NCI-H82 treated with DMSO at 0.1 percent for 48 hours (cell line): Measurements from ENCODE around the gene ELOVL6.
A peak's percentile ranks its signal among the peaks of the same experiment; 100 is the strongest.
"Not testable (repeated sequence)": the region's sequence is repeated elsewhere in the genome, so short reads cannot be mapped to it uniquely, and the experiment has no call there.

Experiments used
- DNase-seq: peaks from one replicate; lab custom pipeline; 2025; ENCODE audit not compliant: unreplicated experiment; lab: John Stamatoyannopoulos, UW

Gene ELOVL6

DNA sequence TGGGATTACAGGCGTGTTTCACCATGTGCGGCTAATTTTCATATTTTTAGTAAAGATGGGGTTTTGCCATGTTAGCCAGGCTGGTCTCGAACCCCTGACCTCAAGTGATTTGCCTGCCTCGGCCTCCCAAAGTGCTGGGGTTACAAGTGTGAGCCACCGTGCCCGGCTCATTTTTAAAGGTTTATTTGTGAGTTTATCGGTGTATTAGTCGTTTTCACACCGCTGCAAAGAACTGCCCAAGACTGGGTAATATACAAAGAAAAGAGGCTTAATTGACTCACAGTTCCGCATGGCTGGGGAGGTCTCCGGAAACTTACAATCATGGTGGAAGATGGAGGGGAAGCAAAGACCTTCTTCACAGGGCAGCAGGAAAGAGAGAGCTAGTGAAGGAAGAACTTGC lies 159.3 kb downstream of the ELOVL6 start:
- not testable (repeated sequence) for DNase-seq

DNA sequence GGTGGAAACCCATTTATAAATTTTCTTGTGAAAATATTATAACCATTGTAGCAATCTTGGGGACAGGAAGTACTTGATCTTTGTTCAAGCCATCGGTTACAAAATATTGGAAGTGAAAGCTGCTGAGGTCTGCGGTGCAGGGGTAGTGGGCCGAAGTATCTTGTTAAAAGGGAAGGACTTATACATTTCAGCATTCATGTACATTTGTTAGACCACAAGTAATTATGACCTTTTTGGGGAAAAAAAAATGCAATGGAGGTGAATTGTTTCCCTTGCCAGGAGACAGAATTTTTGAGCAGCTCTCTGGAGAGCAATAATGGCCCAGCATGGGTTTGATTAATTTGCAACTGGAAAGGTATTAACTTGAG lies 164.4 kb downstream of the ELOVL6 start:
- no peak for DNase-seq

DNA sequence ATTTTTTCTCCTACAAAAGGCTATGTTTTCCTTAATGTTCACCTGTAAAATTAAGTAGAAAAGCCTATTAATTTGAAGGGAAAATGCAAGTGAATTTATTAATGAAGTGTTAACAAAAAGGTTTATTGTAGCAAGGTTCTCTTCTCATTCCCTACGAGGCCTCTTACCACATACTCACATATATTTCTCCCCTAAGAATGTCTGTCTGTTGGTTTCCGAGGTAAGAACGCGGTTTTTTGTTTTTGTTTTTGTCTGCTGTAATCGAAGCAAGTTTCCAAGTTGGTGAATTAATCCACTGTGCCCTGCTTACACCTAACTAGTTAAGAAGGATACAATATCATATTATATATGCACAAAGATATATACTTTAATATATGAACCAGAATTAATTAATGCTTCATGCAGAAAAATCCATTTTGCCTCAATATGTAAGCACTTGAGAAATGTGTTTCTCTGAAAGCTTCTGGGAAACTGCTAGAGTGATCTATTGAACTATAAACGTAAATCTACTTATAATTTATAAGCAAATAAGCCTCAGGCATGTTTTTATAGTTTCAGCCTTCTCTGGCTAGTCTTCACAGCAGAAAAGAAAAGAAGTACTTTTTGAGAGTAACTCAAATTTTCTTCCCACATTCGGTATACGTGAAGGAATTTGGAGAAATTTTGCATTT lies 164.9 kb downstream of the ELOVL6 start:
- no peak for DNase-seq

DNA sequence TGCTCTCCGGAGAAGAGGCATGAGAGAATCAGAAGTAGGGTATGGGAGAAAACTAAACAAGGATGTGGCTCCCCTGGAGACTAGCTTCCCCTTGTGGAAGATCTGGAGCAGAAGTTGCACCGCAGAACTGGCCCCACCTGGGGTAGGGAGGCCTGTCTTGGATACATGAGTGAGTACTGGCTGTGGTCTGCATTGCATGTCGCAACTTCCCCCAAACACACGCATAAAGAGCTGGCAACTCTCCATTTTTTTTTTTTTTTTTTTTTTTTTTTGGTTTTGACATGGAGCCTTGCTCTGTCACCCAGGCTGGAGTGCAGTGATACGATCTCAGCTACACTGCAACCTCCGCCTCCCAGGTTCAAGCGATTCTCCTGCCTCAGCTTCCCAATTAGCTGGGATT lies 165.8 kb downstream of the ELOVL6 start:
- no peak for DNase-seq

DNA sequence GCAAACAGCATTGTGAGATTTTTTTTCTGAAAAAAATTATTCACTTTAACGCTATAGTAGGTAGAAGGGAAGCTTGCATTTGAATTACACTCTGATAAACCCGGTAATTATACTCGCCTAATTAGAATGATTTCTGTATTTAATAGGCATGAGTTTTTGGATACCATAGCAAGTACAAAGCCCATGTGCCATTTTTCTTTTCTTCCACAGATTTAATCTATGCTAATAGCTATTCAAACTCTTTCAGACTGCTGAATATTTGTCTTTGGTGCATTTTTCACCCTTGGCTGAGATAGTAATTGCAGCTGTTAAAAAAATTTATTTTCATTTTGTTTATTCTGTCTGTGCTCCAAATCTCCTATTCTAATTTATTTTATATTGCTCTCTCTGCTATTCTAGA lies 172.7 kb downstream of the ELOVL6 start:
- no peak for DNase-seq

DNA sequence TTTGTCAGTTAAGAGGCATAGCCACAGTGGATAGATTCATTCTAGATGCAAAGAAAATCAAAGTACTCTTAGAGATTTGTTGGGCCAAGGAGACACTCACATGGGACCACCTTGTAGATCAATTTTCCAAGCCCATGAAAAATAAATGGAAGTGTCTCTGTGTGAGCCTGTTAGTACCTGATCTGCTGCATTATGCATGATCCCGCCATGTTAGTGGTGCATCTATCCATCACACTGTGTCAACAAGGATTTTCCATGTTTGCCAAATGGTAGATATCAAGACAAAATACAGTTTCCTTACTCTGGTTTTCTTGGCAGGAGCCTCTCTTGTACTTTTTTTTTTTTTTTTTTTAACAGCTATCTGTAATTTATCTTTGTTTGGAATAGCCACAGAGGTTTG lies 173.4 kb downstream of the ELOVL6 start:
- no peak for DNase-seq

DNA sequence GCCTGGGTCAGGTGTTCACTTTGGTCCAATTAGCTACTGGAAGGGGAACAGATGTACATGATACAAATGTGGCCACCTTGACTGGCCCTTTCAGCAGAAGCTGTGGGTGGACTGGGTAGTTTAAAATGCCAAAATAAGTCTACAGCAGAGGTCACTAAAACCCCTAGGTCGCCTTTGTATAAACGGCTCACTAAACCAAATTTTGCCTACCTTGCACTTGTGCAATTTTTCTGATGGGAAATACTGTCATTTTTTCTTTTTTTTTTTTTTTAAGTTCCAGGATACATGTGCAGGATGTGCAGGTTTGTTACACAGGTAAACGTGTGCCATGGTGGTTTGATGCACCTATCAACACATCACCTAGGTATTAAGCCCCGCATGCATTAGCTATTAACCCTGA lies 176.0 kb downstream of the ELOVL6 start:
- no peak for DNase-seq

DNA sequence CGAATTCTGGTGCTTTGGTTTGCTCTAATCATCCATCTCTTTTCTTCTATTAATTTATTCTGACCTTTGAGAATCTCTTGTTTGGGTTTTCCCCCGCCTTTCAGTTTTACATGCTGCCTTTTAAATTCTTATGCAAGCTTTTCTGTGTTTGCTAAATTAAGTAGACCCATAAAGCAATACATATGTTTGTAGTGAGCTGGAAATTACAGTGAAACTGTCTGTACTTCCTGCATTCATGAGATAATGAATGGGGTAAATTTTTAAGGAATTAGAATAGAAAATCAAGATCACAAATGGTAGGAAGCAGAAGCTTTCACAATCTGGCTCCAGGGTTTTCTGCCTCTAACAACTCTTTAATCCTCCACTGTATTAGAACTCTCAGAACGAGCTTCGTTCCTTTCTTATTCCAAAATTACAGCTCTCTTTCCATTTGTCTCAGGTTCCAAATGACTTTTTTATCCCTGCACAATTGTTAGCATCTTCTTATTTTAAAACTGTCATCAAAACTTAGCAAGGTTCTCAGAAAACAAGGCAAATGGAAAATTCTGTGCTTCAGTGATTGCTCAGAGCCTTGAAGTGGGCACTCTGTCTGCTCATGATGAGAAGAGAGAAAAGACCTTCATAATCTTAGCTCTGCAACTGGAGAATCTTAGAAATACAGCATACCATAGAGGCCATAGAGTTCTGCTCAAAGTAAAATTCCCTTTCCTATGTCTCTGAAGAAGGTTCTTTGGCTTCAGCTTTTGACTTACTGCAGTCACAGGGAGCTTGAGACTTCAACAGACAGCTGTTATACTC lies 177.6 kb downstream of the ELOVL6 start:
- DNase-seq, result no peak

DNA sequence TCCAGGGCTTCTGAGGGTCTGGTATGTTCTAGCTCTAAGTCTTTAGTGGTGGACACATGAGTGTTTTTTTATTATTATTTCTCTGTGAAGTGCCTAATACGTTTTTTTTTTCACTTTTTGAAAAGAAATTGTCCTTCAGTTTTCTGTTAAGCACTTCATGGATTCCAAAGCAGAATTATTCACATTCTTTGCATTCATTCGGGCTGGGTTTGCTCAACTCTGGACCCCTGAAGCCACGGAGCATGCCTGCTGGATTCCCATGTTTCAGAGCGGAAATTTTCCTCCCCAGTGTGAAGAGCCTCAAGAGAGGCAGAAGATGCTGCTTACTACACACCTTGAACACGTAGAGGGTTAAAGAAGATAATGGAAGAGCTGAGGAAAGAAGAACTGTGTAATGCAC lies 178.3 kb downstream of the ELOVL6 start:
- no peak for DNase-seq

DNA sequence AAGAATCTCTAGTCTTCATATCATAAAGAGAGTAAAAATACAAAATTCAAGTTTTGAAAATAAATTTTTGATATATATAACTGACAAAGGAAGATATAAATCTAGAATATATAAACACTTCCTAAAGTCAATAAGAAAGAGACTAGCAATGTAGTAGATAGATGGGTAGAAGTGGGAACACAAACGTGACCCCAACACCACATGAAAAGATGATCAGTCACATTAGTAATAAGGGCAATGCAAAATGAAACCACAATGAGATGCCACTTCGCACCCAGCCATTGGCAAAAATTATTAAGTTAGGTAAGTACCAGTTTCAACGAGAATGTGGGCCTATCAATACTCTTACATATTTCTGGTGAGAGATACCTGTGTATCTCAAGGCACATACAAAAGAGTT lies 179.3 kb downstream of the ELOVL6 start:
- no peak for DNase-seq

DNA sequence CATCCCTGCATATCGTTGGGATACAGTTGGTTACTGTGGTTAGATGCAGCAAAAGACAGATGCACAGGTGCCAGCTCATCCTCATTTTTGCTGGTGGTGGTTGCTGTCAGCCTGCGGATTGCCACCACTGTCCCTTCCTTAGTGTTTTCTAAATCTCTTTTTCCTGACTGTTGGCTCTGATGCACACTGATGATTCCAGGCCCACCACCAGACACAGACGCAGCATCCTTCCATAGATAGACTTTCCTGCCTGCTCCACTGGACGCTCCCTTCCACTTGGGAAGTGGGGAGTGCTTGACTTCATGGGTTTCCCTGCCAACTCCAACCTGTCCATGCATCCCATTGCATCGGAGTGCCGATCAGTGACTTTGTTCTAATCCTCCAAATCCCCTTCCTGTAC lies 184.2 kb downstream of the ELOVL6 start:
- DNase-seq, result no peak

DNA sequence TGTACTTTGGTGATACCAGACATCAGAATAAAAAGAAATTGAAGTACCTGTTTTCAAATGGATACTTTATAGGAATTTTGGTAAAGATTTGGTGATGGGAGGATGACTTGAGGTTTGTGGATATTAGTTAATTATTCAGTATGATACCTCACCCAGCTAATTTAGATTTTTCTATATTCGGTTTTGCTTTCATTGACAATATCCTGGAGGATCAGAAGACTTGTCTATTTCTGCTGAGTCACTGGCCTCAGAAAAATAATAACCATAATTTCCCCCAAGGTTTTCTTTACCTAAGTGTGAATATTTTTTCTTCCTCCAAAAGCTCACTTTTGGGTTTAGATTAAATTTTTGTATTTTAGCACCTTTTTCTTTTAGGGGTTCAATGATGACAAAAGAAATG lies 185.5 kb downstream of the ELOVL6 start:
- DNase-seq, result no peak

DNA sequence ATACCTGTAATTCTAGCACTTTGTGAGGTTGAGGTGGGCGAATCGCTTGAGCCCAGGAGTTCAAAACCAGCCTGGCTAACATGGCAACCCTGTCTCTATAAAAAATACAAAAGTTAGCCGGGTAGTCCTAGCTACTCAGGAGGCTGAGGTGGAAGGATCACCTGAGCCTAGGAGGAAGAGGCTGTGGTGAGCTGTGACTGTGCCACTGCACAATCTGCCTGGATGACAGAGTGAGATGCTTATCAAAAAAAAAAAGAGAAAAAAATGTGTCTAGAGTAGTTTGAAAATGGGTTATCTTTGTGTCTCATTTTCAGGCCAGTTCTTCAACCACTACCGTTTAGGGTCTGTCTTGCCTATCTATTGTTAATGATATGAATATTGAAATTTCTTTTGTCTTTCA lies 187.6 kb downstream of the ELOVL6 start:
- no peak for DNase-seq

DNA sequence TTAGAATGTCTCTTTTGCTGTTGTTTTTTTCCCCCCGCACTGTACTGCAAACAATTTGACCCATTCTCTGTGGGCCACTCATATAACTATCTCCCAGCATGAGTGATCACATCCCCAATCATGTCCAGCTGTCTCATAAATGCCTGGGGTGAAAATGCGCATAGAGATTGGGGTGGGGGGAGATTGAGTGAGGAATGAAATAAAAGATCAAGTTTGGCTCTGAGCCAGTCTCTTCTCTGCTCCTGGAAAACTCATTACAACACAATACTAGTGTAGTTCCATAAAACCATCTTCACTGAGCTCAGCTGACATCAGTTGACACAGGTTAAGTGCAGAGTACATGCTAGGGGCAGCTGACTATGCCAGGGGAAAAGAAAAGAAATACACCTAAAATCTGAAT lies 188.9 kb downstream of the ELOVL6 start:
- no peak for DNase-seq

DNA sequence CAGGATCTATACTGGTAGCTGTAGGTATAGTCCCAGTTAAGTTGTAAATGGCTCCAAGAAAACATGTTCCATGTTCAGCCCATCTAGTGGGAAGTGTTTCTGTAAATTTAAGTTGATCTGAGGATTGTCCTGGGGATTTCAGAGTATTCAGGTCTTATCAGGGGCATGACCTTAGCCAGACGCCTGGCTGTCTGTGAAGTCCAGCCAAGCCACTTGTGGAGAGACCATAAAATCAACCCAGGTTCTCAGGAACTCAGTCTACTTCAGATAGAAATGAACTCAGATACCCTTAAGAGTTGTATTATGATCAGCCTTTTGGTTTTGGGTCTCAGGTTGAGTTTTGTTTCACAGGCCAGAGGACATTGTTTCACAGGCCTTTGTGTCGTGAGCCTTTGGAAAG lies 189.9 kb downstream of the ELOVL6 start:
- no peak for DNase-seq

DNA sequence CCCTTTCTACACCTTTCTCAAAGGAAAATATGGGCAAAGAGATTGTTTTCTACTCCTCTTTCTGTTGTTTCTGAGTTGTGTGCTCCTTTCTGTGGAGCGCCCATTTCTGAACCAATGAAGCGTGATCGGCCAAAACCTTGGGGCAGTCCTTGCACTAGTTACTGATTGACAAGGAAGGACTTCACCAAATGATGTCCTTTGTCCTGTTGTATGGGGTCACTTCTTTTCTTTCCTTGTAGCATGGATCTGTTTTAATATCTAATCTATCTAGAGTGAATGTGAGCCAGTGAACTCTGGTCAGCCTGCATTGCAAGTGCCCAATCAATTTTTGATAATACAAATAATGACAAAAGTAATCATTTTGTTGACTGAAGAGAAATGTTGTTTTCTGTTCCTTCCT lies 191.2 kb downstream of the ELOVL6 start:
- DNase-seq, result no peak

DNA sequence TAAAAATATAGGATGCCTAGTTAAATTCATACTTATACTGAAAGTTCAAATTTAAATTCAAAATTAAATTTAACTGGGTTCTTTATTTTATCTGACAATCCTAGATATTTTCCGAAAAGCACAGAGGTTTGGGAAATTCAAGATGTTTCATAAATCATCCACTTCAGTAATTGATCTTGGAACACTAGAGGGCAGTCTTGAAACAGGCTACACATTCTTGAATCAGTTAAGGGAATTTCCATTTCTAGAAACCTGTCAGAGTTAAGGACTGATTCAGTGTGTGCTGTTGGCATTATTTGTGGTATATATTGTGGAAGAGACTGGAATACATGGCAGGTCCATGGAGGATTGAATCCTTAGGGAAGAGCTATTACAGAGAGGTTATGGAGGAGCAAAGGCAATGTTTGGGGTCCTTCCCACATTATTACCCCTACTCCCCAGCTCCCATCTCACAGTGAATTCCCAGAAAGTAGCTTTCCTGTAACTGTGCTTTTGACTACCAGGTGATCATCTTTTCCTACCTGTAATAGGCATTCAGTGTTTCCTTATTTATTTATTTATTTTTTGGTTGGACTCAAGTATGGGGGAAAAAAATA lies 192.9 kb downstream of the ELOVL6 start:
- peak; percentile 41 for DNase-seq

DNA sequence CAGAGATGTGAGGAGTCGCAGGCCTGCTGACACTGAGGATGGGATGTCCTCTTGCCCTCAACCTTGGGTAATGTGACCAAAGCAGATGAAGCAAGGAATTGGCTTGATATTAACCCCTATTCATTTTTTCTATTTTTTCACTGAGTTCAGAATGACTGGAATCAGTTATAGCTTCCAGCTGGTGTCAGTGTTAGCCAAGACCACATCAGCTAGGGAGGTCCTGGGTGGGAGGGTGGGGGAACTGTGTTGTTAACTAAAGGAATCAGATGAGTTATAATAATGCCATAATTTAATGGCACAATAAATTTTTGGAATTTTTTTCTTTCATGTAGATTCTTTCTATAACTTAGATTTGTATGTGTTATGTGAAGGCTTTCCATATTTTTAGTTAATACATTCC lies 193.9 kb downstream of the ELOVL6 start:
- DNase-seq, result no peak

DNA sequence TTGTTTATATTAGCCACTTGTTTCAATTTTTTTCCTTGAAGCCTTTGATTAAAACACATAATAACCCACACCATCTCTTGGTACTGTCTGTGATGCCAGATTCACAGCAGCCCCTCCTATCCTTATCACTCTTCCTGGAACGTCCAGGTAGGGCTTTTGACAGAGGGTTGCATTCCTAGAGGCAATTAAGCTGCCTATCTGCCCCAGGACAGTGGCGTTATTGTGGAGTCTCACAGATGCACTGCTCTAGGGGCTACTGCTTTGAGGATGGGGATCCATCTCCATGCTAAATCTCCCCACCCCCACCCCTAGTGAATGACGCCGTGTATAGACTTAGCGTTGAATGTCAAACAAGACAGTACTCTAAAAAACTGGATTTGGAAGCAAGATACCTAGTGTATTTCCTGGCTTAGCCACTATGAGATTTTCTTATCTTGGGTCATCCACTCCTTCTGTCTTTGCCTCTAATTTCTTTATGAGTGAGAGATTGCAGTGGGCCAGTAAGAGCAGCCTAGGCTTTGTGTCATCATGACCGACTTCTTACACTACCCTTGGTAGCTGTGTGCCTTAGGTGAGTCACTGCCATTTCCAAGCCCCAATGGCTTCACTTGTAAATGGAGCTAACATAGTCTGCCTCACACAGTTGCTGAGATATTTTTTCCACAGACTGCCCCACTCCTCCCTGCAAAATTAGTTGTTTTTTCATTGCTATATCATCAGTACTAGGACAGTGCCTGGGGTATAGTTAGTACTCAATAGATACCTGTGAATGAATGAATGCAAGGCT lies 194.8 kb downstream of the ELOVL6 start:
- DNase-seq, result no peak

DNA sequence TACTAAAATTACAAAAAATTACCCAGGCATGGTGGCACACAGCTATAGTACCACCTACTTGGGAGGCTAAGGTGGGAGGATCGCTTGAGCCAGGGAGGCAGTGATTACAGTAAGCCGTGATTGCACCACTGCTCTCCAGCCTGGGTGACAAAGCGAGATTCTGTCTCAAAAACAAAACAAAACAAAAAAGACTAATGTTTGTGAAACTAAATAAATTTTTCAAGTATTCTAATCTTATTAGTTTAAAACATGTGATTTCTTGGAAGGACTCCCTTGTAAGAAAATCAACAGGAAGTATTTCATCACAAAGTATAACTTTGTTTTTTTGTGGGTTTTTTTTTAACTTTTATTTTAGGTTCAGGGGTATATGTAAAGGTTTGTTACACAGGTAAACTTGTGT lies 196.1 kb downstream of the ELOVL6 start:
- DNase-seq, result no peak

DNA sequence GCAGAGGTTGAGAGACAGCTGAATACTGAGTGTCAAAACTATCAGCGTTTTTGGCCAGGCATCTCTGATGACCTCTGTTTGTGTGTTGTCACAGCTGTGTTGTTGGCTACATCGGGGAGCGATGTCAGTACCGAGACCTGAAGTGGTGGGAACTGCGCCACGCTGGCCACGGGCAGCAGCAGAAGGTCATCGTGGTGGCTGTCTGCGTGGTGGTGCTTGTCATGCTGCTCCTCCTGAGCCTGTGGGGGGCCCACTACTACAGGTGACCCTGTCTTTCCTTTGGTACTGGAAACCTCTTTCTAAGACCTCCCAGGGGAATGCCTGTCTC lies 198.9 kb downstream of the ELOVL6 start:
- no peak for DNase-seq
